Retinal pigment epithelial cell (primary cell): ENCODE data around the gene RPS6KA5.

Experiments
- DNase-seq: peaks from one replicate; pipeline ENCODE4 v3.0.0-alpha.2; 2010; ENCODE audit warnings: low read depth
- H3K4me3 ChIP-seq: 2 replicates; pipeline ENCODE4 v1.5.1; 2011; ENCODE audit warnings: mild to moderate bottlenecking, low read length, control low read depth, moderate library complexity
- CTCF ChIP-seq: conservative IDR thresholded peaks from 2 replicates; pipeline ENCODE4 v1.5.1; 2011; ENCODE audit warnings: low read depth, low read length, control low read depth, inconsistent platforms

Gene RPS6KA5

GRCh38 chr14:91004987-91005386 is 55.5 kb downstream of the RPS6KA5 start:
- DNase-seq: no peak
- TF ChIP-seq CTCF: no peak
- no peak overlapping the region for H3K4me3 ChIP-seq

GRCh38 chr14:90999299-90999698 is 61.1 kb downstream of the RPS6KA5 start:
- no peak overlapping the region for H3K4me3 ChIP-seq
- no peak for TF ChIP-seq CTCF
- no peak for DNase-seq

- DNase-seq: no peak
- no peak for TF ChIP-seq CTCF
Measured at GRCh38 chr14:90996967-90997366, 63.5 kb downstream of the RPS6KA5 start.

GRCh38 chr14:90995785-90996184 is 64.7 kb downstream of the RPS6KA5 start:
- DNase-seq: no peak
- H3K4me3 ChIP-seq: no peak overlapping the region
- TF ChIP-seq CTCF: no peak

More at GRCh38 chr14:90996967-90997366, 63.5 kb downstream of the RPS6KA5 start:
- H3K4me3 ChIP-seq: no peak overlapping the region

GRCh38 chr14:90993792-90994191 is 66.6 kb downstream of the RPS6KA5 start:
- no peak for TF ChIP-seq CTCF
- no peak for DNase-seq
- H3K4me3 ChIP-seq: no peak overlapping the region

GRCh38 chr14:90991690-90992443 is 68.6 kb downstream of the RPS6KA5 start:
- no peak for TF ChIP-seq CTCF
- DNase-seq: no peak
- H3K4me3 ChIP-seq: no peak overlapping the region

- no peak overlapping the region for H3K4me3 ChIP-seq
- TF ChIP-seq CTCF: no peak
- no peak for DNase-seq
Measured at GRCh38 chr14:90990141-90990540, 70.3 kb downstream of the RPS6KA5 start.
